PFSK-1 (cell line): ENCODE measurements around the gene LBR.

Source experiments
- FOXP2 ChIP-seq: optimal IDR thresholded peaks from 2 replicates; pipeline ENCODE3; 2011; ENCODE audit warnings: borderline replicate concordance, control low read depth, inconsistent platforms; ENCODE audit not compliant: insufficient read depth; ENCODE audit errors: extremely low read length, extremely low read depth
- POLR2AphosphoS5 ChIP-seq: IDR thresholded peaks from 2 replicates; pipeline ENCODE4 v1.6.1; 2012; ENCODE audit warnings: low read depth, mild to moderate bottlenecking, control low read depth, low read length, moderate library complexity
- REST ChIP-seq, 2 experiments: IDR thresholded peaks; 2 replicates each; pipeline versions ENCODE4 v1.6.1 to v1.8.0; 2011 to 2012; ENCODE audit warnings: low read depth in 2 of 2, low read length in 2 of 2, control low read depth in 1 of 2, inconsistent platforms in 1 of 2, mild to moderate bottlenecking in 1 of 2, moderate library complexity in 1 of 2; ENCODE audit not compliant: insufficient read depth in 1 of 2
- SIN3A ChIP-seq: IDR thresholded peaks from 2 replicates; pipeline ENCODE4 v1.6.1; 2012; ENCODE audit warnings: mild to moderate bottlenecking, low read length, moderate library complexity, borderline replicate concordance; ENCODE audit not compliant: insufficient read depth
- TAF1 ChIP-seq: IDR thresholded peaks from 2 replicates; pipeline ENCODE4 v1.6.1; 2012; ENCODE audit warnings: low read length, control low read depth, borderline replicate concordance; ENCODE audit not compliant: insufficient read depth

- TF ChIP-seq POLR2AphosphoS5 (no peak), REST (IDR thresholded peaks at IDR 0.05; ENCODE audit: insufficient read depth in 1 of 2, low read depth in 2 of 2, low read length in 2 of 2) (no peak), TAF1 (no peak), SIN3A (no peak), FOXP2 (no peak)
Observed at GRCh38 chr1:225396357-225396756, 31.5 kb downstream of the LBR start.
